Esophagus muscularis mucosa (tissue), 4 donors: Measurements from ENCODE around the gene ZNF862. TPM values are rescaled to one million over a fixed set of nuclear protein-coding genes. Genes with fewer than 3 reads are reported as not detected.

Source experiments
- DNase-seq: peaks from one replicate; pipeline ENCODE4 v3.0.0-alpha.2; 2017; ENCODE audit errors: extremely low spot score
- H3K27ac ChIP-seq, 4 donors: fragments of 200-600 bp; sonication (generic); replicated peaks in 1 of 4; 1 replicate in 3 of 4; 2 replicates in 1 of 4; pipeline ENCODE4 v1.5.1; 2016 to 2019; ENCODE audit warnings: mild to moderate bottlenecking in 1 of 4
- H3K27me3 ChIP-seq, 4 donors: fragments of 200-600 bp; sonication (generic); one replicate each; pipeline versions ENCODE4 v1.5.1 to v1.6.0; 2016 to 2019
- H3K36me3 ChIP-seq, 4 donors: fragments of 200-600 bp; sonication (generic); one replicate each; pipeline ENCODE4 v1.5.1; 2016 to 2019
- H3K4me1 ChIP-seq, 4 donors: fragments of 200-600 bp; sonication (generic); one replicate each; pipeline ENCODE4 v1.5.1; 2016 to 2019
- H3K4me3 ChIP-seq, 4 donors: fragments of 200-600 bp; sonication (generic); 1 replicate in 2 of 4; 2 replicates in 2 of 4; pipeline ENCODE4 v1.5.1; 2016 to 2019; ENCODE audit warnings: mild to moderate bottlenecking in 4 of 4, moderate library complexity in 1 of 4
- H3K9me3 ChIP-seq, 4 donors: fragments of 200-600 bp; sonication (generic); 1 replicate in 3 of 4; 2 replicates in 1 of 4; pipeline ENCODE4 v1.5.1; 2016 to 2019
- CTCF ChIP-seq, 3 experiments: fragments of 200-600 bp in 2 of 3; fragments of 450-650 bp in 1 of 3; sonication (generic) in 2 of 3; IDR thresholded peaks; one replicate each; pipeline ENCODE4 v1.5.1; 2017 to 2019; ENCODE audit warnings: antibody characterized with exemption in 3 of 3, mild to moderate bottlenecking in 2 of 3, moderate library complexity in 1 of 3
- EP300 ChIP-seq: sonication (generic); formaldehyde crosslinking; IDR thresholded peaks from one replicate; pipeline ENCODE4 v1.6.1; 2017; ENCODE audit warnings: antibody characterized with exemption
- POLR2A ChIP-seq: fragments of 450-650 bp; IDR thresholded peaks from one replicate; pipeline ENCODE4 v1.6.1; 2017; ENCODE audit warnings: antibody characterized with exemption, moderate library complexity, mild to moderate bottlenecking, low read depth
- POLR2AphosphoS5 ChIP-seq, 2 donors: sonication (generic); formaldehyde crosslinking; IDR thresholded peaks; one replicate each; pipeline ENCODE4 v1.6.1; 2017; ENCODE audit warnings: antibody characterized with exemption in 2 of 2
- WGBS: methylation state at CpG from one replicate; pipeline ENCODE4 v1.1.5; 2018; 5-methylcytosine and 5-hydroxymethylcytosine counted together
- intact Hi-C: fragments of 100-400 bp; cut with DNase I; formaldehyde crosslinking; loops from one replicate; pipeline ENCODE4 v1.15.1; 2023
- total RNA-seq, 4 donors: library from RNA; depleted of rRNA; stranded (reverse); fragments of >200 nt; gene quantifications; one replicate each; pipeline versions ENCODE4 v1.1.0 to v1.2.1, GENCODE V29; 2016

The ZNF862 gene
- total RNA-seq, 4 donors from 2014 or later: 9.1 to 17.1 (median 13.3) TPM

GRCh38 chr7:149830997-149831740 is 7.0 kb upstream of the ZNF862 start:
- WGBS: 48% methylated on average over 9 of the region's 11 CpGs
- Histone ChIP-seq H3K36me3 (no peaks in the 10 kb centered on the region), H3K4me3 (no peak overlapping the region), H3K27me3 (peaks cover 0 to 32% (median 0%) of the 10 kb centered on the region in 4 donors), H3K4me1 (no peaks in the 10 kb centered on the region), H3K27ac (no peak overlapping the region), H3K9me3 (no peaks in the 10 kb centered on the region)
- TF ChIP-seq POLR2A: no peak
- TF ChIP-seq CTCF (IDR thresholded peaks at IDR 0.05): no peak
- TF ChIP-seq POLR2AphosphoS5 (IDR thresholded peaks at IDR 0.05): no peak
- no peak for TF ChIP-seq EP300
- intact Hi-C loops: no loop called here
- no peak for DNase-seq

- peaks cover 0 to 32% (median 0%) of the 10 kb centered on the region in 4 donors for H3K27me3 ChIP-seq
- H3K4me3 ChIP-seq: no peak overlapping the region
- H3K4me1 ChIP-seq: no peaks in the 10 kb centered on the region
- H3K9me3 ChIP-seq: no peaks in the 10 kb centered on the region
- WGBS: 81% methylated on average over 9 of the region's 9 CpGs
- TF ChIP-seq POLR2AphosphoS5 (IDR thresholded peaks at IDR 0.05) (no peak), CTCF (IDR thresholded peaks at IDR 0.05) (no peak), EP300 (no peak), POLR2A (no peak)
- no peak overlapping the region for H3K27ac ChIP-seq
- no peak for DNase-seq
- no peaks in the 10 kb centered on the region for H3K36me3 ChIP-seq
- intact Hi-C loops: no loop called here
Observed at GRCh38 chr7:149831741-149832219, 6.4 kb upstream of the ZNF862 start.

GRCh38 chr7:149832332-149833041 is 5.7 kb upstream of the ZNF862 start:
- Histone ChIP-seq H3K27ac (no peak overlapping the region), H3K4me3 (no peak overlapping the region), H3K36me3 (no peaks in the 10 kb centered on the region), H3K27me3 (peaks cover 0 to 32% (median 0%) of the 10 kb centered on the region in 4 donors), H3K9me3 (no peaks in the 10 kb centered on the region), H3K4me1 (peaks cover 0 to under 1% (median under 1%) of the 10 kb centered on the region in 4 donors)
- intact Hi-C loops: no loop called here
- 72% methylated on average over 12 of the region's 13 CpGs for WGBS
- TF ChIP-seq POLR2AphosphoS5 (IDR thresholded peaks at IDR 0.05) (no peak), EP300 (no peak), CTCF (IDR thresholded peaks at IDR 0.05) (no peak), POLR2A (no peak)
- no peak for DNase-seq

- intact Hi-C loops: no loop called here
- Histone ChIP-seq H3K4me3 (no peak overlapping the region), H3K36me3 (no peaks in the 10 kb centered on the region), H3K27me3 (peaks cover 0 to 32% (median 0%) of the 10 kb centered on the region in 4 donors), H3K4me1 (peaks cover 0 to 6% (median 5%) of the 10 kb centered on the region in 4 donors), H3K27ac (no peak overlapping the region), H3K9me3 (no peaks in the 10 kb centered on the region)
- DNase-seq: no peak
- TF ChIP-seq POLR2AphosphoS5 (IDR thresholded peaks at IDR 0.05) (no peak), EP300 (no peak), POLR2A (no peak), CTCF (IDR thresholded peaks at IDR 0.05) (no peak)
- WGBS: 89% methylated on average over 8 of the region's 12 CpGs
Observed at GRCh38 chr7:149833495-149834130, 4.6 kb upstream of the ZNF862 start.
